ENCODE results near the gene HAUS7. TPM values are rescaled to one million over a fixed set of nuclear protein-coding genes. Genes with fewer than 3 reads are reported as not detected.

HAUS7 gene
- polyA plus RNA-seq, 4 donors: 20.8 to 30.8 (median 24.2) TPM

DNA sequence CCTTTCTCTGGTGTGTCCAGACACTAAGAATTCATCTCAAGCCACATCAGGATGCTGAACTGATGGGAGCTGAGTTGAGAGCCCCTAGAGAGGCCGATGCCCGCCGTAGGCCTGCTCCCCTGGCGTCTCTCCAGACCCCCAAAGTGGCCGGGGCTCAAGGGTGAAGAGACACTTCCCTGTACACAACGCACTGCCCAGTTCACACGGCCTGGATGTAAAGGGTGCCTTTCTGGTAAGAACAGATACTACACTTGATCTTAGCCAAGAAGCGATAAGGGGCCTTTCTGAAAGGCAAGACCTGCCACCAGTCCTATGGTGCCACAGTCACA is 19.5 kb downstream of the HAUS7 start:
- Histone ChIP-seq H3K4me1 (ENCODE audit: control insufficient read depth in 3 of 3, insufficient read depth in 2 of 3, low read depth in 1 of 3, low read length in 2 of 3) (no peaks in the 10 kb centered on the region), H3K9me3 (ENCODE audit: control insufficient read depth in 2 of 2, insufficient read depth in 1 of 2, low read depth in 1 of 2, low read length in 1 of 2) (no peaks in the 10 kb centered on the region), H3K4me3 (ENCODE audit: low read depth in 1 of 3, low read length in 3 of 3) (no peak overlapping the region), H3K27me3 (ENCODE audit: control insufficient read depth in 3 of 3, insufficient read depth in 3 of 3, low read length in 3 of 3) (no peaks in the 10 kb centered on the region), H3K36me3 (ENCODE audit: control insufficient read depth in 3 of 3, insufficient read depth in 2 of 3, low read depth in 1 of 3, low read length in 3 of 3) (peaks cover 0 to 33% (median 5%) of the 10 kb centered on the region in 3 donors), H3K27ac (ENCODE audit: low read depth in 1 of 3, low read length in 2 of 3) (no peak overlapping the region)
- FAIRE-seq: no peak
- no peak for DNase-seq
- WGBS, 3 donors: 88 to 97% (median 88%) methylated on average over 7 to 8 of the region's 8 CpGs

DNA sequence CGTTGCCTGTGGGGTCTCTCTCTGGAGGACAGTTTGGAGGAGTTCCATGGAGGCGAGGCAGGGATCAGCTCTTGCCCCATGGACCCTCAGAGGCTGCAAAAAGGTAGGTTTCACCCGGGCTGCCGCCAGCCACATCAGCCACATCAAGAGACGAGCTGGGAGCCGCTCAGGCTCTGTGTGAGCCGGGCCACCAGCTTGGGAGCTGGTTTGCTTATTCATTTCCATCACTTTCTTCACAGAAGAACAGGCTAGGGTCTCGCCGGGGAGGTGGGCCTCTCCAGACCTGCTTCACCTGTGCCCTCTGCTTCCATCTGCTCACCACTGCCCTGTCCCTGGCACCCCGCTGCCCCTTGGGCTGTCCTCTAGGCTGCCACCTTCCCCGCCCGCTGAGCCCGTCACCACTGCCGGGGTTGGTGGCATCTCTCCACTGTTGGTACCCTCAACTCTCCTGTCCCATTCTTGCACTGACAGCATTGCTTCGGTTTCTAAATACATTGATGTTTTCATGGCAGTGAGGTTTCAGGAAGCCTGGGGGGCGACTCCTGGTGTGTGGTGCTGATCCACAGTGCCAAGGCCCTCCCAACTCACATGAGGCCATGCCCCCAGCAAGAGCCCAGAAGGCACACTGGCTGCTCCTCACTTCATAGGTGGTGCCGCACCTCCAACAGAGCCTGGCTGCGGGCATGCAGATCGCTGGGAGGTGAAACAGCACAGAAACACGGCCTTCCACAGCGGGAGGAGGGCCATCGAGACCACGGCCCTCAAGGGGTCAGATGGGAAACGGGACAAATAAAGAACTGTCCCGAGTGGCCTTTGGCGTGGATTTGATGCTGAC is 20.0 kb downstream of the HAUS7 start:
- H3K4me1 ChIP-seq (ENCODE audit: control insufficient read depth in 3 of 3, insufficient read depth in 2 of 3, low read depth in 1 of 3, low read length in 2 of 3): no peaks in the 10 kb centered on the region
- no peaks in the 10 kb centered on the region for H3K9me3 ChIP-seq (ENCODE audit: control insufficient read depth in 2 of 2, insufficient read depth in 1 of 2, low read depth in 1 of 2, low read length in 1 of 2)
- H3K36me3 ChIP-seq (ENCODE audit: control insufficient read depth in 3 of 3, insufficient read depth in 2 of 3, low read depth in 1 of 3, low read length in 3 of 3): peaks cover 0 to 30% (median 5%) of the 10 kb centered on the region in 3 donors
- no peak overlapping the region for H3K27ac ChIP-seq (ENCODE audit: low read depth in 1 of 3, low read length in 2 of 3)
- 87 to 95% (median 95%) methylated on average over 21 to 26 of the region's 26 CpGs for WGBS, 3 donors
- no peak overlapping the region for H3K4me3 ChIP-seq (ENCODE audit: low read depth in 1 of 3, low read length in 3 of 3)
- H3K27me3 ChIP-seq (ENCODE audit: control insufficient read depth in 3 of 3, insufficient read depth in 3 of 3, low read length in 3 of 3): no peaks in the 10 kb centered on the region
- FAIRE-seq: no peak
- DNase-seq: no peak

DNA sequence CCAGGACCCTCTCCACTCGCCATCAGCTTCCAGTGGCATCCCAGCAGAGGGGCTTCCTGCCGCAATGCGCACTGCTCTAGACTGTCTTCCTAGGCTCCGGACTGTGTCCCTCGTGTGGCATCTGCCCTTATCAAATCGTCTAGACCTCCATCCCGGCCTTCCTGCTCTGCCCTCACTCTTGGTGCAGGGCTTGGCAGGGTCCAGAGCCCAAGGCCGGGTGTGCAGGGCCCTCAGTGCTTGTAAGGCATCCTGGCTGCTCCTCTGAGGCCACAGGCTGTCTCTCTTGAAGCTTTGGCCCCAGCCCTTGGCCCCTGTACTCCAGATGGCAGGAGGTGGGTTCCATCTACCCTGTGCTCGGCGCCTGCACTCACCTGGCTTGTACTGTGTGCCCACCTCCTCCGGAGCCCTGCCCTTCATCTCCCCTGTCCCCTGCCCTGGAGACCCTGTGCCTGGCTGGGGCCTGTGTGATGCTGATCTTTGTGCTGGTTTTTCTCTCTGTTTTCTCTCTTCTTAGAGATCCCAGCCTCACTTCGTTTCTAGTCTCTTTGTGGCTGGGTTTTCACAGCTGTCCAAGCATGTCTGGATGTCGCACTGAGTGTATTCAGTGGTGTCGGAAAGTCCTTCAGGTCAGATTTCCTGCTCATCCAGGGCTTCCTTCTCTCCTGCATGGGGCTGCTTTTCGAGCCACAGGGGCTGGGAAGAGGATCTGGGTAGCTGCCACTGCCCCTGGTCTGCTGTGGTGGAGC is 20.8 kb downstream of the HAUS7 start:
- Histone ChIP-seq H3K9me3 (ENCODE audit: control insufficient read depth in 2 of 2, insufficient read depth in 1 of 2, low read depth in 1 of 2, low read length in 1 of 2) (no peaks in the 10 kb centered on the region), H3K36me3 (ENCODE audit: control insufficient read depth in 3 of 3, insufficient read depth in 2 of 3, low read depth in 1 of 3, low read length in 3 of 3) (peaks cover 0 to 23% (median 5%) of the 10 kb centered on the region in 3 donors), H3K4me1 (ENCODE audit: control insufficient read depth in 3 of 3, insufficient read depth in 2 of 3, low read depth in 1 of 3, low read length in 2 of 3) (no peaks in the 10 kb centered on the region), H3K4me3 (ENCODE audit: low read depth in 1 of 3, low read length in 3 of 3) (no peak overlapping the region), H3K27me3 (ENCODE audit: control insufficient read depth in 3 of 3, insufficient read depth in 3 of 3, low read length in 3 of 3) (no peaks in the 10 kb centered on the region), H3K27ac (ENCODE audit: low read depth in 1 of 3, low read length in 2 of 3) (no peak overlapping the region)
- WGBS, 3 donors: 79 to 93% (median 92%) methylated on average over 14 to 15 of the region's 15 CpGs
- no peak for DNase-seq
- FAIRE-seq: no peak

DNA sequence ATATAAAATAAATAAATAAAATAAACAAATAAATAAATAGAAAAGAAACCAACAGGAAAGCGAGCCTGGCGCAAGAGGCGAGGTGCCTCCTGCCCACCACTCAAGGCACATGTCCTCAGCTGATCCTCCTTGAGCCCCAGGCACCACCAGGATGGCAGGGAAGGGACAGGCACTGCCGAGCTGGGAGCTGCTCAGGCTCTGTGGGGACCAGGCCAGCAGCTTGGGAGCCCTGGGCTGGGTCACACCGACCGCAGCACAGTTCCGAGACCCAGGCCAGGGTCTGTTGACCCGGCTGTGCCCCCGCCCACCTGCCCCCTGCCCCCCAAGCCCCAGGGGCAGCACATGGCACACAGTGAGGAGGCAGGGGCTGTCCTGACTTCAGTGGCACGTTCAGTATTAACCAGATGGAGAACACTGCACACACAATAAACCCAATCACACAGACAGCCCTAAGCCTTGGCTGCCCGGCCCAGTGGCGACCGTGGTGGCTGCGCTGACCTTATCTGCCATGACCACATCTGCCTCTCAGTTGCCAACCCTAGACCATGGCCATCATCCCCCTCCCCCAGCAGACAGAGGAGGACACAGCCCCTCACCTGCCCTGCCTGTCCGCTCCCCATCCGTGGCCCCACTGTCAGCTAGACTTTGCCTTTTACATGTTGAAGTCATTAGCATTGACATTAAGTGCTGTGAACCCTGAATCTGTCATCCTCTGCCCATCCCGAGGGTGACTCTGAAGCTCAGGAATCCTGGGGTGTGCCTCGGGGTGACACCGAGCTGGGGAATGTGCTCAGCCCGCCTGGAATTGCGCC is 21.6 kb downstream of the HAUS7 start:
- Histone ChIP-seq H3K36me3 (ENCODE audit: control insufficient read depth in 3 of 3, insufficient read depth in 2 of 3, low read depth in 1 of 3, low read length in 3 of 3) (peaks cover 0 to 17% (median 5%) of the 10 kb centered on the region in 3 donors), H3K4me1 (ENCODE audit: control insufficient read depth in 3 of 3, insufficient read depth in 2 of 3, low read depth in 1 of 3, low read length in 2 of 3) (no peaks in the 10 kb centered on the region), H3K9me3 (ENCODE audit: control insufficient read depth in 2 of 2, insufficient read depth in 1 of 2, low read depth in 1 of 2, low read length in 1 of 2) (no peaks in the 10 kb centered on the region), H3K4me3 (ENCODE audit: low read depth in 1 of 3, low read length in 3 of 3) (no peak overlapping the region), H3K27ac (ENCODE audit: low read depth in 1 of 3, low read length in 2 of 3) (no peak overlapping the region), H3K27me3 (ENCODE audit: control insufficient read depth in 3 of 3, insufficient read depth in 3 of 3, low read length in 3 of 3) (no peaks in the 10 kb centered on the region)
- DNase-seq: peak in 1 of 2 donors; percentile 40
- WGBS, 3 donors: 88 to 96% (median 95%) methylated on average over 14 to 21 of the region's 21 CpGs
- FAIRE-seq: no peak

DNA sequence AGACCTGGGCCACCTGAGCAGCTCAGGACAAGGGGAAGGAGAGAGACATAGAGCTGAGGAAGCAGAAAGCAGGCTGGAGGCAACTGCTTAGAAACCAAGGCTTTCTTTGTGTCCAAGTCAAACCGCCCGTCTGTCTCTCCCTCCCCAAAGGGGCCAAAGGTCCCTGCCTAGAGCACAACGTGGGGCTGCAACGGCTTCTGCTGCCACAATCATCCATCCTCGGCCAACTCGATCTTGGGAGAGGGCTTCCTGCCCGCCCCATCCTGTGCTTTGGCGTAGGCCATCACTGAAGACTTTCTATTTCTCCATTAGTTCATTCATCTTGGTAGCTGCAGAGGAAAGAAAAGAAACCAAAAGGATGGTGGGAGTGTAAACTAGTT is 22.8 kb downstream of the HAUS7 start:
- Histone ChIP-seq H3K4me1 (ENCODE audit: control insufficient read depth in 3 of 3, insufficient read depth in 2 of 3, low read depth in 1 of 3, low read length in 2 of 3) (no peaks in the 10 kb centered on the region), H3K4me3 (ENCODE audit: low read depth in 1 of 3, low read length in 3 of 3) (no peak overlapping the region), H3K36me3 (ENCODE audit: control insufficient read depth in 3 of 3, insufficient read depth in 2 of 3, low read depth in 1 of 3, low read length in 3 of 3) (peaks cover 0 to 17% (median 5%) of the 10 kb centered on the region in 3 donors), H3K27me3 (ENCODE audit: control insufficient read depth in 3 of 3, insufficient read depth in 3 of 3, low read length in 3 of 3) (no peaks in the 10 kb centered on the region), H3K27ac (ENCODE audit: low read depth in 1 of 3, low read length in 2 of 3) (no peak overlapping the region), H3K9me3 (ENCODE audit: control insufficient read depth in 2 of 2, insufficient read depth in 1 of 2, low read depth in 1 of 2, low read length in 1 of 2) (no peaks in the 10 kb centered on the region)
- DNase-seq (no peak), FAIRE-seq (no peak)
- 58 to 74% (median 68%) methylated on average over 8 of the region's 8 CpGs for WGBS, 3 donors

DNA sequence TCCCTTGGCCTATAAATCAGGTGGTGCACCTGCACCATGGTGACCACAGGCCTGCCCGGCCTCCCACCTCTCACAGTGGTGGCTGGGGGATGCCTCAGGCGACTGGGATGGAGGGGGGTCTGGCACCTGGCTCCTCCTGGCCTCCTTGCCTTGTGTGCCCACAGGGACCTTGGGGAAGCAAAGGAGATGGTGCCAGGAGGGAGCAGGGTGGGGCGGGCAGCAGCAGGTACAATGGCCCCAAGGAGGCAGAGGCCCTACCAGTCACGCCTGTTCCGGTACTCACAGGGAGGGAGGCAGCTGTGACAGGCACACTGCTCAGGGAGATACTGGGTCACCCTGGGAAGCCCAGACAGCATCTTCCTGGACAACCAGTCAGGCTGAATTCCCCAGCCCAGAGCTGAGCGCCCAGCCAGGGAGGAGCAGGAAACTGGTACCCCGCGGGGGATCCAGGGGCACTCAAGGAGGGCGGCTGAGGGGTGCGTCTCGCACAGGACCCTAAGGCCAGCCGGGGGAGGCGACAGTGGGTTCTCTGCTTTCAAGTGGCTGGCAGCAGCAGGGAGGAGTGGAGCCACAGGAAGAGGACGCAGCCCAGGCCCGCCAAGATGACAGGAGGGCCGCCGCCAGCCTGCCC is 23.3 kb downstream of the HAUS7 start:
- H3K27ac ChIP-seq (ENCODE audit: low read depth in 1 of 3, low read length in 2 of 3): no peak overlapping the region
- peaks cover 0 to 17% (median 5%) of the 10 kb centered on the region in 3 donors for H3K36me3 ChIP-seq (ENCODE audit: control insufficient read depth in 3 of 3, insufficient read depth in 2 of 3, low read depth in 1 of 3, low read length in 3 of 3)
- DNase-seq: no peak
- no peaks in the 10 kb centered on the region for H3K4me1 ChIP-seq (ENCODE audit: control insufficient read depth in 3 of 3, insufficient read depth in 2 of 3, low read depth in 1 of 3, low read length in 2 of 3)
- no peaks in the 10 kb centered on the region for H3K27me3 ChIP-seq (ENCODE audit: control insufficient read depth in 3 of 3, insufficient read depth in 3 of 3, low read length in 3 of 3)
- H3K4me3 ChIP-seq (ENCODE audit: low read depth in 1 of 3, low read length in 3 of 3): no peak overlapping the region
- H3K9me3 ChIP-seq (ENCODE audit: control insufficient read depth in 2 of 2, insufficient read depth in 1 of 2, low read depth in 1 of 2, low read length in 1 of 2): no peaks in the 10 kb centered on the region
- 87 to 95% (median 92%) methylated on average over 13 to 17 of the region's 17 CpGs for WGBS, 3 donors
- no peak for FAIRE-seq

DNA sequence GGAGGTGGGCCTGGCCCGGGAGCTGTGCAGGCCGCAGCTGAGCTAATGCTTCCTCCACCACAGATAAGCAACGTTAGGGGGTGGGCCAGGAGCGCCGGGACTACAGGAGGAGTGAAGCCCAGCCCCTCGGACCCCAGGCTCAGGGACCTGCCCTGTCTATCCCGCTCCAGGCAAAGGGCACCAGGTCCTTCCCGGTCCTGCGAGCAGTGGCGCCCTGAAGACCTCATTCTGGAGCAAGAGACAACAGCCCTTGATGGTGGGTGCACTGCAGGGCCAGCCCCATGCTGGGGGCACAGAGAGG is 23.8 kb downstream of the HAUS7 start:
- Histone ChIP-seq H3K27me3 (ENCODE audit: control insufficient read depth in 3 of 3, insufficient read depth in 3 of 3, low read length in 3 of 3) (no peaks in the 10 kb centered on the region), H3K27ac (ENCODE audit: low read depth in 1 of 3, low read length in 2 of 3) (no peak overlapping the region), H3K9me3 (ENCODE audit: control insufficient read depth in 2 of 2, insufficient read depth in 1 of 2, low read depth in 1 of 2, low read length in 1 of 2) (no peaks in the 10 kb centered on the region), H3K4me3 (ENCODE audit: low read depth in 1 of 3, low read length in 3 of 3) (no peak overlapping the region), H3K36me3 (ENCODE audit: control insufficient read depth in 3 of 3, insufficient read depth in 2 of 3, low read depth in 1 of 3, low read length in 3 of 3) (peaks cover 0 to 15% (median 5%) of the 10 kb centered on the region in 3 donors), H3K4me1 (ENCODE audit: control insufficient read depth in 3 of 3, insufficient read depth in 2 of 3, low read depth in 1 of 3, low read length in 2 of 3) (no peaks in the 10 kb centered on the region)
- WGBS, 3 donors: 71 to 74% (median 73%) methylated on average over 6 to 10 of the region's 10 CpGs
- DNase-seq: no peak
- no peak for FAIRE-seq
